Neural progenitor cell (in vitro differentiated cells): ENCODE data around the gene RPA1. TPM values are rescaled to one million over a fixed set of nuclear protein-coding genes. Genes with fewer than 3 reads are reported as not detected.

Source experiments
- DNase-seq: peaks from one replicate; pipeline ENCODE4 v3.0.0-alpha.2; 2016; ENCODE audit warnings: low spot score
- H2AFZ ChIP-seq: fragments of 200-600 bp; sonication (generic); replicated peaks from 2 replicates; pipeline ENCODE4 v1.6.1; 2016; ENCODE audit warnings: antibody characterized with exemption
- H3F3A ChIP-seq: fragments of 200-600 bp; sonication (generic); 2 replicates; pipeline ENCODE4 v1.6.1; 2016; ENCODE audit warnings: antibody characterized with exemption, low read depth
- H3K27ac ChIP-seq: fragments of 200-600 bp; sonication (generic); 2 replicates; pipeline ENCODE4 v1.5.1; 2016; ENCODE audit warnings: mild to moderate bottlenecking
- H3K27me3 ChIP-seq: fragments of 200-600 bp; sonication (generic); 2 replicates; pipeline ENCODE4 v1.6.1; 2016; ENCODE audit warnings: mild to moderate bottlenecking, moderate library complexity
- H3K36me3 ChIP-seq: fragments of 200-600 bp; sonication (generic); 2 replicates; pipeline ENCODE4 v1.5.1; 2016
- H3K4me1 ChIP-seq: fragments of 200-600 bp; sonication (generic); 2 replicates; pipeline ENCODE4 v1.6.1; 2016; ENCODE audit warnings: mixed run types
- H3K4me2 ChIP-seq: fragments of 200-600 bp; sonication (generic); 2 replicates; pipeline ENCODE4 v1.6.1; 2016
- H3K4me3 ChIP-seq: fragments of 200-600 bp; sonication (generic); 2 replicates; pipeline ENCODE4 v1.5.1; 2016
- H3K79me2 ChIP-seq: fragments of 200-600 bp; sonication (generic); 2 replicates; pipeline ENCODE4 v1.6.1; 2016; ENCODE audit warnings: low read depth
- H3K9ac ChIP-seq: fragments of 200-600 bp; sonication (generic); 2 replicates; pipeline ENCODE4 v1.6.1; 2016
- H3K9me3 ChIP-seq: fragments of 200-600 bp; sonication (generic); 2 replicates; pipeline ENCODE4 v1.5.1; 2016; ENCODE audit warnings: low read depth
- H4K20me1 ChIP-seq: fragments of 200-600 bp; sonication (generic); 2 replicates; pipeline ENCODE4 v1.6.1; 2016; ENCODE audit warnings: low read depth
- H3K27ac Mint-ChIP-seq: 3 replicates; pipeline ENCODE4 v1.8.0; 2021; ENCODE audit warnings: mixed read lengths
- H3K27me3 Mint-ChIP-seq: 2 replicates; pipeline ENCODE4 v1.8.0; 2022; ENCODE audit warnings: low read depth, mild to moderate bottlenecking, inconsistent platforms, moderate library complexity, mixed read lengths; ENCODE audit not compliant: insufficient read depth
- H3K36me3 Mint-ChIP-seq: 3 replicates; pipeline ENCODE4 v1.8.0; 2021; ENCODE audit warnings: mixed read lengths
- H3K4me1 Mint-ChIP-seq: 3 replicates; pipeline ENCODE4 v1.8.0; 2021; ENCODE audit warnings: mixed read lengths
- H3K4me3 Mint-ChIP-seq: 3 replicates; pipeline ENCODE4 v1.8.0; 2021; ENCODE audit warnings: mild to moderate bottlenecking, moderate library complexity, mixed read lengths
- H3K9me3 Mint-ChIP-seq: 3 replicates; pipeline ENCODE4 v1.8.0; 2020; ENCODE audit warnings: mixed read lengths
- CTCF ChIP-seq: fragments of 200-600 bp; sonication (generic); IDR thresholded peaks from 2 replicates; pipeline ENCODE4 v1.5.1; 2017; ENCODE audit warnings: antibody characterized with exemption, mild to moderate bottlenecking
- EZH2 ChIP-seq: fragments of 200-600 bp; sonication (generic); IDR thresholded peaks from 2 replicates; pipeline ENCODE4 v1.6.1; 2017; ENCODE audit warnings: antibody characterized with exemption, mild to moderate bottlenecking, moderate library complexity
- EZH2phosphoT487 ChIP-seq: fragments of 200-600 bp; sonication (generic); IDR thresholded peaks from 2 replicates; pipeline ENCODE4 v1.6.1; 2017; ENCODE audit warnings: antibody characterized with exemption
- total RNA-seq: library from RNA; depleted of rRNA; stranded (reverse); fragments of >200 nt; gene quantifications from 2 replicates; pipeline ENCODE4 v1.2.3, GENCODE V29; 2015; ENCODE audit warnings: low replicate concordance

The RPA1 gene
- total RNA-seq, 1 donor from 2014 or later: 94.4 TPM

DNA sequence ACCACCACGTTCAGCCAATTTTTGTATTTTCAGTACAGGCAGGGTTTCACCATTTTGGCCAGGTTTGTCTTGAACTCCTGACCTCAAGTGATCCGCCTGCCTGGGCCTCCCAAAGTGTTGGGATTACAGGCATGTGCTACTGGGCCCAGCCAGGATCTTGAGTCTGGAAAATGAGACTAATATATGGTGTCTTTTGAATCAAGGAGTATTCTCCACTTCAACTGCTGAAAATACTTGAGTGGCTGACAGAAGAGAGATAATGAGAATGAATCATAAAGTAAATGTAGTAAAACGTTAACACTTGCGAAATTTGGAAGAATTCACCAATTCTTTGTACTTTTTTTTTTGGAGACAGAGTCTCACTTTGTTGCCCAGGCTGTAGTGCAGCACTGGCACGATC is 16.7 kb upstream of the RPA1 start:
- H3K27me3 ChIP-seq: no peaks in the 10 kb centered on the region
- no peak for TF ChIP-seq EZH2phosphoT487
- no peak for TF ChIP-seq EZH2
- TF ChIP-seq CTCF: no peak
- Mint-ChIP-seq H3K4me3 (no peak overlapping the region), H3K27ac (no peak overlapping the region), H3K36me3 (peaks cover 16% of the 10 kb centered on the region), H3K27me3 (no peaks in the 10 kb centered on the region), H3K4me1 (no peaks in the 10 kb centered on the region), H3K9me3 (peaks cover 2% of the 10 kb centered on the region)
- H3K27ac ChIP-seq: no peak overlapping the region
- no peak overlapping the region for H3K4me3 ChIP-seq
- H3K9ac ChIP-seq: no peak overlapping the region
- H3K4me1 ChIP-seq: no peaks in the 10 kb centered on the region
- no peaks in the 10 kb centered on the region for H3K9me3 ChIP-seq
- DNase-seq: no peak
- H2AFZ ChIP-seq: no peak overlapping the region
- H3K4me2 ChIP-seq: no peak overlapping the region
- H4K20me1 ChIP-seq: peaks cover 7% of the 10 kb centered on the region
- no peaks in the 10 kb centered on the region for H3K36me3 ChIP-seq
- H3F3A ChIP-seq: no peaks in the 10 kb centered on the region
- peaks cover 15% of the 10 kb centered on the region for H3K79me2 ChIP-seq

- Histone ChIP-seq H4K20me1 (peaks cover 10% of the 10 kb centered on the region), H3K27ac (peak overlapping the region; percentile 67), H3K9ac (no peak overlapping the region), H3K27me3 (no peaks in the 10 kb centered on the region), H2AFZ (no peak overlapping the region), H3K36me3 (no peaks in the 10 kb centered on the region), H3F3A (peaks cover 3% of the 10 kb centered on the region), H3K4me2 (peak overlapping the region; percentile 13), H3K79me2 (peaks cover 46% of the 10 kb centered on the region), H3K9me3 (no peaks in the 10 kb centered on the region), H3K4me3 (no peak overlapping the region), H3K4me1 (peaks cover 5% of the 10 kb centered on the region)
- peak; percentile 7 for DNase-seq
- H3K9me3 Mint-ChIP-seq: peaks cover 2% of the 10 kb centered on the region
- H3K36me3 Mint-ChIP-seq: peaks cover 21% of the 10 kb centered on the region
- H3K4me3 Mint-ChIP-seq: peak overlapping the region; percentile 22
- no peak for TF ChIP-seq CTCF
- no peak for TF ChIP-seq EZH2phosphoT487
- no peak for TF ChIP-seq EZH2
- peaks cover 25% of the 10 kb centered on the region for H3K4me1 Mint-ChIP-seq
- peak overlapping the region; percentile 75 for H3K27ac Mint-ChIP-seq
- peaks cover 3% of the 10 kb centered on the region for H3K27me3 Mint-ChIP-seq
Observed at GRCh38 chr17:1820528-1821252, 9.1 kb upstream of the RPA1 start.

- H3K9ac ChIP-seq: peak overlapping the region; percentile 67
- no peaks in the 10 kb centered on the region for H3K36me3 ChIP-seq
- Mint-ChIP-seq H3K36me3 (peaks cover 18% of the 10 kb centered on the region), H3K9me3 (no peaks in the 10 kb centered on the region), H3K27ac (peak overlapping the region; percentile 21), H3K27me3 (peaks cover 7% of the 10 kb centered on the region), H3K4me3 (peak overlapping the region; percentile 94), H3K4me1 (peaks cover 27% of the 10 kb centered on the region)
- peak overlapping the region; percentile 89 for H3K4me2 ChIP-seq
- H2AFZ ChIP-seq: peak overlapping the region; percentile 92
- H3K4me1 ChIP-seq: peaks cover 5% of the 10 kb centered on the region
- no peak for TF ChIP-seq EZH2phosphoT487
- no peak for TF ChIP-seq EZH2
- no peak for TF ChIP-seq CTCF
- H3K79me2 ChIP-seq: peaks cover 68% of the 10 kb centered on the region
- H3K9me3 ChIP-seq: no peaks in the 10 kb centered on the region
- peaks cover 8% of the 10 kb centered on the region for H3F3A ChIP-seq
- peak overlapping the region; percentile 90 for H3K4me3 ChIP-seq
- H3K27ac ChIP-seq: no peak overlapping the region
- H4K20me1 ChIP-seq: peaks cover 35% of the 10 kb centered on the region
- H3K27me3 ChIP-seq: no peaks in the 10 kb centered on the region
- DNase-seq: no peak
Observed at GRCh38 chr17:1829216-1829591, 601 bp upstream of the RPA1 start.
